OCI-LY1 (cell line): Measurements from ENCODE around the gene MAP7D2.

Source experiments
- H2AFZ ChIP-seq: fragments of 200-600 bp; sonication (generic), shearing (Covaris generic); 2 replicates; pipeline ENCODE4 v1.6.0; 2014; ENCODE audit warnings: antibody characterized with exemption, mild to moderate bottlenecking, low read length
- H3F3A ChIP-seq: fragments of 200-600 bp; sonication (generic), shearing (Covaris generic); 2 replicates; pipeline ENCODE4 v1.6.0; 2014; ENCODE audit warnings: mild to moderate bottlenecking, antibody characterized with exemption, low read length, moderate library complexity; ENCODE audit not compliant: insufficient read depth
- H3K27ac ChIP-seq: fragments of 200-600 bp; sonication (generic); 2 replicates; pipeline ENCODE4 v1.5.1; 2014; ENCODE audit warnings: low read length, mixed run types, mild to moderate bottlenecking, low read depth; ENCODE audit not compliant: poor library complexity, severe bottlenecking
- H3K27me3 ChIP-seq: fragments of 200-600 bp; sonication (generic); 2 replicates; pipeline ENCODE4 v1.6.0; 2014; ENCODE audit warnings: antibody characterized with exemption, mild to moderate bottlenecking, low read length, moderate library complexity; ENCODE audit not compliant: insufficient read depth
- H3K36me3 ChIP-seq: fragments of 200-600 bp; sonication (generic); 2 replicates; pipeline ENCODE4 v1.6.1; 2014; ENCODE audit warnings: mild to moderate bottlenecking, antibody characterized with exemption, low read length, moderate library complexity, mixed read lengths; ENCODE audit not compliant: insufficient read depth
- H3K4me1 ChIP-seq: fragments of 200-600 bp; sonication (generic); 2 replicates; pipeline ENCODE4 v1.5.1; 2014; ENCODE audit warnings: mild to moderate bottlenecking, low read length, moderate library complexity; ENCODE audit not compliant: insufficient read depth, severe bottlenecking
- H3K4me2 ChIP-seq: fragments of 200-600 bp; sonication (generic), shearing (Covaris generic); 2 replicates; pipeline ENCODE4 v1.6.1; 2014; ENCODE audit warnings: low read length
- H3K4me3 ChIP-seq: fragments of 200-600 bp; sonication (generic); 2 replicates; pipeline ENCODE4 v1.5.1; 2014; ENCODE audit warnings: low read length, low read depth, mild to moderate bottlenecking, mixed read lengths; ENCODE audit not compliant: poor library complexity, severe bottlenecking
- H3K79me2 ChIP-seq: fragments of 200-600 bp; shearing (Covaris generic); 2 replicates; pipeline ENCODE4 v1.6.1; 2016; ENCODE audit warnings: mixed run types, low read length, mixed read lengths; ENCODE audit not compliant: insufficient read depth
- H3K9ac ChIP-seq: fragments of 200-600 bp; sonication (generic), shearing (Covaris generic); 2 replicates; pipeline ENCODE4 v1.6.1; 2014; ENCODE audit warnings: mild to moderate bottlenecking, low read length, mixed read lengths
- H3K9me2 ChIP-seq: fragments of 200-600 bp; sonication (generic), shearing (Covaris generic); 2 replicates; pipeline ENCODE4 v1.6.1; 2014; ENCODE audit warnings: low read depth, mild to moderate bottlenecking, low read length, mixed read lengths
- H3K9me3 ChIP-seq: fragments of 200-600 bp; shearing (Covaris generic); 2 replicates; pipeline ENCODE4 v1.6.1; 2014; ENCODE audit warnings: low read length, mixed read lengths
- H4K20me1 ChIP-seq: fragments of 200-600 bp; sonication (generic), shearing (Covaris generic); 2 replicates; pipeline ENCODE4 v1.6.0; 2016; ENCODE audit warnings: mild to moderate bottlenecking, low read length; ENCODE audit not compliant: insufficient read depth
- CTCF ChIP-seq: fragments of 200-600 bp; sonication (generic), shearing (Covaris generic); IDR thresholded peaks from 2 replicates; pipeline ENCODE4 v1.5.1; 2017; ENCODE audit warnings: mild to moderate bottlenecking, antibody characterized with exemption, low read length, moderate library complexity, mixed read lengths
- EZH2 ChIP-seq: fragments of 200-600 bp; sonication (generic), shearing (Covaris generic); IDR thresholded peaks from 2 replicates; pipeline ENCODE4 v1.8.0; 2017; ENCODE audit warnings: borderline replicate concordance, mixed run types, mild to moderate bottlenecking, antibody characterized with exemption, low read length, moderate library complexity, mixed read lengths

Gene MAP7D2

GRCh38 chrX:20015945-20016615 is 100.6 kb downstream of the MAP7D2 start:
- no peaks in the 10 kb centered on the region for H3K79me2 ChIP-seq
- TF ChIP-seq EZH2 (no peak), CTCF (no peak)

GRCh38 chrX:20015422-20015821 is 101.3 kb downstream of the MAP7D2 start:
- Histone ChIP-seq H3F3A (no peaks in the 10 kb centered on the region), H3K4me2 (no peak overlapping the region), H3K27ac (no peak overlapping the region), H3K9ac (no peak overlapping the region), H2AFZ (no peak overlapping the region), H3K4me3 (no peak overlapping the region), H3K27me3 (no peaks in the 10 kb centered on the region), H3K9me2 (no peaks in the 10 kb centered on the region), H4K20me1 (no peaks in the 10 kb centered on the region), H3K79me2 (no peaks in the 10 kb centered on the region), H3K9me3 (no peaks in the 10 kb centered on the region), H3K36me3 (no peaks in the 10 kb centered on the region), H3K4me1 (no peaks in the 10 kb centered on the region)
- TF ChIP-seq CTCF (no peak), EZH2 (no peak)

More at GRCh38 chrX:20015945-20016615, 100.6 kb downstream of the MAP7D2 start:
- no peaks in the 10 kb centered on the region for H3K9me3 ChIP-seq
- no peaks in the 10 kb centered on the region for H3K4me1 ChIP-seq
- H3K9ac ChIP-seq: no peak overlapping the region
- no peaks in the 10 kb centered on the region for H3K27me3 ChIP-seq
- no peaks in the 10 kb centered on the region for H4K20me1 ChIP-seq
- H3K4me3 ChIP-seq: no peak overlapping the region
- no peaks in the 10 kb centered on the region for H3K36me3 ChIP-seq
- H3K4me2 ChIP-seq: no peak overlapping the region
- no peaks in the 10 kb centered on the region for H3F3A ChIP-seq
- H2AFZ ChIP-seq: no peak overlapping the region
- no peaks in the 10 kb centered on the region for H3K9me2 ChIP-seq
- H3K27ac ChIP-seq: no peak overlapping the region

- no peak overlapping the region for H3K4me3 ChIP-seq
- H3F3A ChIP-seq: no peaks in the 10 kb centered on the region
- no peaks in the 10 kb centered on the region for H3K27me3 ChIP-seq
- H3K9me2 ChIP-seq: no peaks in the 10 kb centered on the region
- no peaks in the 10 kb centered on the region for H3K36me3 ChIP-seq
- H2AFZ ChIP-seq: no peak overlapping the region
- no peak overlapping the region for H3K4me2 ChIP-seq
- TF ChIP-seq EZH2: no peak
- TF ChIP-seq CTCF: no peak
- no peaks in the 10 kb centered on the region for H3K9me3 ChIP-seq
- no peak overlapping the region for H3K27ac ChIP-seq
- no peak overlapping the region for H3K9ac ChIP-seq
- H3K79me2 ChIP-seq: no peaks in the 10 kb centered on the region
- no peaks in the 10 kb centered on the region for H4K20me1 ChIP-seq
- H3K4me1 ChIP-seq: peaks cover 19% of the 10 kb centered on the region
Observed at GRCh38 chrX:20011608-20012007, 105.1 kb downstream of the MAP7D2 start.
